ENCODE data around the gene RNF181. TPM values are rescaled to one million over a fixed set of nuclear protein-coding genes. Genes with fewer than 3 reads are reported as not detected.
"Not testable (repeated sequence)": the region's sequence is repeated elsewhere in the genome, so short reads cannot be mapped to it uniquely, and the experiment has no call there.

Gene RNF181
- total RNA-seq, 1 donor from 2014 or later = 110 TPM

- no peak for DNase-seq (ENCODE audit: low spot score)
These were observed 737 bp upstream of the RNF181 start for GRCh38 chr2:85594715-85595300.

GRCh38 chr2:85596026-85596333, 435 bp downstream of the RNF181 start:
- DNase-seq (ENCODE audit: low spot score) = no peak

GRCh38 chr2:85596486-85597143, 1.1 kb downstream of the RNF181 start:
- DNase-seq (ENCODE audit: low spot score) = no peak

GRCh38 chr2:85597241-85597640, 1.7 kb downstream of the RNF181 start:
- no peak for DNase-seq (ENCODE audit: low spot score)

DNA sequence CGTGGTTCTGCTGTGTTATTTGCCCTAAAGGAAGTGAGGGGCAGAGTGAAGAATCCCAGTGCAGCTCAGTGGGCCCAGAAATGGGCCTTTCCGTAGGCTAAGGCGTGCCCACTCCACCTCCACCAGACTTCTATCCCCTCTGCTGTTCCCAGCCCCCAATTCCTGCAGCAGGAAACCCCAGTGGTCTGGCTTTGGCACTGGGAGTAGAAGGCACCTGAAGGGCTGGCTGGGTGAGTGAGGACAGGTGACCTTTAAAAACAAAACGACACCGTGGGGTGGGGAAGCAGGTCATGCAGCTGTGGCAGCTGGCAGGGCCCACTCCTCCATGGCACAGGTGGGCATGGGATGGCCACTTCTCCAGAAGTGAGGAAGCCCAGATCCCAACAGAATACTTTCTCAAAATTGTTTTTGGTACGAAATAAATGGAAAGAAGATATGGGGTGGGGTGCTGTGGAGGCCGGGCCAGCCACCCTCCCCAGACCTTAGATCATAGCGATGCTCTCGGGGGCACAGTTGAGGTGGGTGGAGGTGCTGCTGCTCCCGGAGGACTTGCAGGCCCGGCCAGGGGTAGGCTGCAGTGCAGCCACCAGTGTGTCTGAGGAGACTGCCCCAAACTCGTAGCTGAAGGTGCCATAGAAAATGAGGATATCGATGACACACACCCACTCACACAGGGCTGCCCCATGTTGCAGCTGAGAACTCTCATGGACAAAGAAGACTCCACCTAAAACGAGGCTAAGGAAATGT, 3.2 kb downstream of the RNF181 start:
- no peak for DNase-seq (ENCODE audit: low spot score)

GRCh38 chr2:85599468-85600234, 4.1 kb downstream of the RNF181 start:
- DNase-seq (ENCODE audit: low spot score) = no peak

DNA sequence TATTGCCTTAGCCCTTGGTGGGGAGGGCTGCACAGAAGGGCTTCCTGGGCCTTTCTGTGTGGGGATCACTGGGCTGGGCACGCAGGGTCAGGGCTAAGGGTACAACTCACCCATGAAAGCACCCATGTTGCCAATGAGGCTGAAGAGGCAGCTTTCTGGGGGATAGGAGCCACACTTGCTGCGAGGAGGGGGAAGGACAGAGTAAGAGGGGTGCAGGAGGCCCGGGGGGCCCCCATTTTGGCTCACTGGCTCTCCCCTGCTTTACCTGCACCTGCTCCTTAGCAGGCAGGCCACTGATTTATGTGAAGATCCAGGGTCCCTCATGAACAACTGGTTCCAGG, 4.7 kb downstream of the RNF181 start:
- no peak for DNase-seq (ENCODE audit: low spot score)

GRCh38 chr2:85600951-85601770, 5.6 kb downstream of the RNF181 start:
- DNase-seq (ENCODE audit: low spot score) = no peak

DNA sequence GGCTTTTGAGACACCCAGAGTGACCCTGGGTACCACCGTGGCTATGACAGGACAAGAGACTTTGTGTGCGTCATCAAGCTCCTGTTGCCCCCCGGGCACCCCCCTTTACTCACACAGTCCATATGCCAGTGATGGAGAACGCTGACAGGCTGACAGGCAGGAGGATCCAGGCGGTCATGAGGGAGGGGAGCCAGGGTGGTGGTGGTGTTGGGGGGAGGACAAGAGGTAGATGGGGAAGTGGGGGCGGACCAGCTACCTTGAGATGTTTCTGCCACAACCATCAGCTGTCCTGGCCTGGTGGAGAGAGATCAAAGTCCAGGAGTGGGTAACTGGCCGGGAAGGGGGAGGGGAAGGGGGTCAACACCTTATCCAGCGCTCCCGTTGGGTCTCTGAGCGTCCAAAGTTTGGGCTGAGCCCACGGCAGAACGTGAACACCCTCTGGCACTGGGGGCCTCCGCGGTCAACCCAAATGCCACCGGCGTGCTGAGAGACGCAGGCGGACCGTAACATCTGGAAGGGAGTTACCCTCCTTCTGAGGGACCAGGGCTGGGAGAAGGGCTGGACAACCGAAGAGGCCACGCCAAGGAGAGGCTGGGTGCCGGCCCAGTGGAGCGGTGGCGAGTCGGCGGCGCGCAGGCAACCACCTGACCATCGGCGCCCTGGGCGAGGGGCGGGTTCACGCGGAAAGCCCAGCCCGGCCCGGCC, 6.4 kb downstream of the RNF181 start:
- no peak for DNase-seq (ENCODE audit: low spot score)

DNA sequence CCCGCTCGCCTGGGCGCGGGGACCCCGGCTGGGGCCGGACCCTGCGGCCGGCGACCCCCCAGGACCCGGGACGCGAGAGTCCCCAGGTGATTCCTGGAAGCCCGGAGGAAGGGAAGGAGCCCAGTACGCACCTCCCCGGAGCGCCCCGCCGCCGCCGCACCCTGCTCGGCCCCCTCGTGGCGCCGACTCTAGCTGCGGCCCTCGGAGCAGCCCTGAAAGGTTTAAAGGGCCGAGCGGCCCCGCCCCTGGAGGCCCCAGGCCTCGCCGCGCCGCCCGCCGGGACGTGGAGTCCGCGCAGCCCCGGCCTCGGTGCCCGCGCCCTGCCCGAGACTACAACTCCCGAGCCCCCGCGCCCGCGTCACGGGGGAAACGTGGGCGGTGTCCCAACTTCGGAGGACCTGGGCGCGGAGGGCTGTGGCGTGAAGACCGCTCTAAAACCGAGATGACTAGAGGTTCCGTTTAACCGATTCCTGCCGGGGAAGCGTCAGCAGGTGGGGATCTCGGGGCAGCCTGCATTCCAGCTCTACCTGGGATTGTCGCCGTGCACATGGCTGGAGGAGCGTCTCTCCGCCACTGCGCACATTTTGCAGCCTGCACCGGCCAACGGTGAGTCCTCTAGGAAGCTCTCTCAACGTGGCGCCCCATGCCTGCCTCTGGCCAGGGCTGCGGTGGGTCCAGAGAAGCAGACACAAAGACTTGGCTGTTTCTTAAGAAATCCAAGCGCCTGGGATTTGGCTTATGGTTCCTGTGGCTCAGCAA, 7.1 kb downstream of the RNF181 start, which contains the start of gene TMEM150A:
TSS of gene TMEM150A (minus strand) at position 223 of the 759 bp plus-strand sequence. CDS start 750 bp downstream, outside the sequence.
- DNase-seq (ENCODE audit: low spot score) = peak; percentile 98

- not testable (repeated sequence) for DNase-seq (ENCODE audit: low spot score)
These were observed 8.5 kb downstream of the RNF181 start for GRCh38 chr2:85604133-85604444.

GRCh38 chr2:85604568-85605339, 9.2 kb downstream of the RNF181 start:
- DNase-seq (ENCODE audit: low spot score) = no peak

DNA sequence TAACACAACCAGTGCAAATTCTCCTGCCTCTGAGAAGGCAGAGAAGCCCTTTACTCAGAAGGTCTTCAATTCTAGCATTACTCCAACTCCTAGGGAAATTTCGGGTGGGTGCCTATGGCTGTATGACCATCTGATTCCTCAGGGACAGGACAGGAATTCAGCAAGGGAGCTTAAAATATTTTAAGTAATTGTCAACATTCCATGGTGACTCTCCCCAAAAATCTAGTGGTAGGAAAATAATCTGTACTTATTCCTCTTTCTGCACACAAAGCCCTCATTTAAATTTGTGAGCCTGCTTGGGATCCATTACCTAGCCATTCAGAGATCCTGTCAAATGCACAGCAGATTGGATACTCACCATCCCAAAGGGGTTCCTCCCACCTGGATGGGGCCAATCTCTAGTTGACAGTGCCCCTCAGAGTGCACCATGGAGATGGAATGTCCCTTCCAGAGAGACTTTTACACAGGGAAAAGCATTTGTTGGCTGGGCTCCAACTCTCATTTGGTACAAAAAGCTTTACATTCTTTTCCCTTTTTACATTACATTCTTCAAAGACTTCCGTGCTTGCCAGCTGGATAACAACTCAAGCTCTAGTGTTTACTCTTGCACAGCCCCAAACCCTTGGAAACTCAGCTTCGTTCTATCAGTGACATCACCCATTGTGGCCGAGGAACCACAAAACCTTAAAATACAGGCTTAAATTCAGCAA, 10.0 kb downstream of the RNF181 start:
- no peak for DNase-seq (ENCODE audit: low spot score)

GRCh38 chr2:85606116-85606455, 10.5 kb downstream of the RNF181 start:
- no peak for DNase-seq (ENCODE audit: low spot score)

DNA sequence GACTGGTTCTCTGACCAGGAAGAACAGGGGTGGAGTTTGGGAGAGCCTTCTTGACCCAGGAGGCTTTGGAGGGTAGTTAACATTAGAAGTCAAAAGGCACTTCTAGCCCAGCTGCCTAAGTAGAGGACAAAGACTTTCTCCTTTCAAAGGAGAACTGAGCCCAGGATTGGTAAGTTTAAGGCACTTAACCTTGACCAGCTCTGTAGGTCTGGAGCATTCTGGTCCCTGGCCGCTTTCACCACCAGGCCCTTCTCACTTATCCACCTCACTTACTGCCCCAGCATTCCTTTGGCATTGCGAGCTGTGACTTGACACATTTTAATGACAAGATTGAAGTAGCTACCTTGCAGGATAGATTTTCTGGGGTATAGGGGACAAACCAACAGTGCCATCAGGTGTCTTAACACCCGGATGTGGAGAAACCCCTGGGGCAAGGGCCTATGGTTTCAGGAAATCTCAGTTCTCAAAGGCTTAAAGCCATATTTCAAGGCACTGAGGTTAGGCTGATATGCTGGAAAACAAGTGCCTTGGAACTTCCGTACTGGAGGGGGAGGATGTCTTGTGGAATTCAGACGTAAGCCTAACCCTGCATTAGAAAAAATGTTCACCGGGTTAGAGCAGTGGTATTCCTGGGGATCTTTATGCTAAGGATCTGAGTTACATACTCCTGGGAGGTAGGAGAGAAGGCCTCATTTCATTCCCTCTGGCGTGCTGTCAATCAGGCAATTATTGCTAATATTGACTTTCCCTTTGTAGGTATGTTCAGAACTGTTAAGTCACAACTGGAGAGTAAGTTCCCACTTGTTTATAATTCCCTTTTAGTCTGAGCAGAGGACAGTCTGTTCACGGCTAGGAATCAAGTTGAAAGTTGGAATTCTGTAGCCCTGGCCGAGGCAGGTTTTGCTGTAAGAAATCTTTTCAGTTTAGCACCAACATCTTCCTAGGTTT, 12.0 kb downstream of the RNF181 start:
- DNase-seq (ENCODE audit: low spot score) = no peak

DNA sequence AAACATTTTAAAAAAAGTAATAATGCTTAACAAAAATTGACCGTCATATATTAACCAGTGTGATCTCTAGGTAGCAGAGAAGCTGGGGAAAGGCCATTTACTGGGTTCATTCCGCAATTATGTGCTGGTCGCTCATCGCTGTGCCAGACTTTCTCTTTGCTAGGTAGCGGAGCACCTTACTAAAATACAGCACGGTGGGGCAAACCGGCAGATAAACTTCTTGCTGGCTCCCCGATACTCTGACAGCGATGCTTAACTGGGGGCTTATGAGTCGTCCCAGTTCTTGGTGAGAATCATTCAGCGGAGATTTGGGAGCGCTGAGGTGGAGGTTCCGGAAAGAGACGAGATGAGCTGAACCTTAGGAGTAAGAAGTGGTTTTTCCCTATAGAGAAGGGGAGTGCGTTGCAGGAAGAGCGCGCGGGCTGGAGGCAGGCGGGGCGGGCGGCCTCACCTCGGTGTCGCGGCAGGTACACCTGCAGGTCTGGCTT, 15.7 kb downstream of the RNF181 start:
- DNase-seq (ENCODE audit: low spot score) = no peak

Measured in mesenteric fat pad (tissue), 1 donor.